ENCODE results near the gene TNIK. TPM values are rescaled to one million over a fixed set of nuclear protein-coding genes. Genes with fewer than 3 reads are reported as not detected.

Gene TNIK
- total and polyA plus RNA-seq, 10 of the 15 experiments (the other 5 are each of a cell fraction or from before 2014, with no cell fraction given), result 13.9 to 74.3 (median 48.2) TPM

- TF ChIP-seq ZNF207 (IDR thresholded peaks at IDR 0.05; ENCODE audit: borderline replicate concordance) (no peak), NFYA (IDR thresholded peaks at IDR 0.05; ENCODE audit: borderline replicate concordance, low read depth, low read length) (no peak), MEF2B (IDR thresholded peaks at IDR 0.05; ENCODE audit: partially characterized antibody, poor library complexity, severe bottlenecking) (no peak), TAF1 (IDR thresholded peaks at IDR 0.05; ENCODE audit: borderline replicate concordance, low read depth, low read length) (no peak), NBN (IDR thresholded peaks at IDR 0.05) (no peak), BRCA1 (IDR thresholded peaks at IDR 0.05; ENCODE audit: low read depth, low read length) (no peak), RCOR1 (conservative IDR thresholded peaks at IDR 0.05; ENCODE audit: low read depth, low read length) (no peak)
Observed at GRCh38 chr3:171155122-171155700, 305.0 kb downstream of the TNIK start (continued).

- Histone ChIP-seq H2AFZ (ENCODE audit: control insufficient read depth, low read depth, low read length) (no peak overlapping the region), H4K20me1 (ENCODE audit: control insufficient read depth, insufficient read depth) (no peaks in the 10 kb centered on the region), H3K9ac (ENCODE audit: control insufficient read depth, insufficient read depth, low read length) (no peak overlapping the region), H3K4me1 (ENCODE audit: control insufficient read depth, insufficient read depth, low read length) (no peaks in the 10 kb centered on the region), H3K9me3 (replicated peaks; ENCODE audit: control insufficient read depth, insufficient read depth, low read length) (no peaks in the 10 kb centered on the region), H3K79me2 (ENCODE audit: control insufficient read depth, insufficient read depth, low read length) (no peaks in the 10 kb centered on the region), H3K4me2 (ENCODE audit: control insufficient read depth, insufficient read depth) (no peak overlapping the region), H3K27me3 (replicated peaks in 1 of 2; ENCODE audit: control insufficient read depth in 2 of 2, insufficient read depth in 2 of 2, low read length in 1 of 2) (no peaks in the 10 kb centered on the region), H3K4me3 (no peak overlapping the region), H3K27ac (ENCODE audit: control insufficient read depth, insufficient read depth) (no peak overlapping the region; the same call in 1 of the 2 replicates), H3K36me3 (ENCODE audit: control insufficient read depth in 2 of 2, insufficient read depth in 2 of 2, low read length in 1 of 2) (peaks cover 12 to 65% of the 10 kb centered on the region in 2 experiments)
- in situ Hi-C loops (cut with MboI), result no loop called here
- DNase-seq (ENCODE audit: low read depth, low spot score) (no peak), FAIRE-seq (no peak), ATAC-seq (no peak)
- POLR2A ChIA-PET, result no interaction called here
- RAD21 ChIA-PET (ENCODE audit: unreplicated experiment), result interaction anchor here (1.1 to 1.6 kb wide), 2 partner anchors 189 to 416 kb away, joined by 3 to 9 read pairs; no protein-coding TSS in a partner anchor
- no TSS peak for BruUV-seq (replicated peaks)
- CTCF ChIA-PET, result interaction anchor here (0.8 to 1.9 kb wide), 2 partner anchors 310 to 415 kb away, joined by 3 to 9 read pairs; no protein-coding TSS in a partner anchor
- intact Hi-C loops (cut with micrococcal nuclease; ENCODE audit: unreplicated experiment), result no loop called here
- 77% methylated on average over 2 of the region's 2 CpGs for WGBS (ENCODE audit: insufficient coverage, insufficient replicate concordance, low lambda C conversion rate, missing lambda C conversion rate)
- TF ChIP-seq POLR2A (IDR thresholded peaks at IDR 0.05; ENCODE audit: low read depth, low read length) (no peak), SMC3 (IDR thresholded peaks at IDR 0.05; ENCODE audit: borderline replicate concordance, low read length) (no peak), HDAC6 (IDR thresholded peaks at IDR 0.05; ENCODE audit: unreplicated experiment) (no peak), GATAD2B (conservative IDR thresholded peaks at IDR 0.05; ENCODE audit: low read depth) (no peak), BACH1 (IDR thresholded peaks at IDR 0.05; ENCODE audit: borderline replicate concordance) (no peak), SREBF1 (IDR thresholded peaks at IDR 0.05; ENCODE audit: low read length) (no peak), IKZF2 (IDR thresholded peaks at IDR 0.05) (no peak), ESRRA (IDR thresholded peaks at IDR 0.05; ENCODE audit: low read length) (no peak), POU2F2 (IDR thresholded peaks at IDR 0.05; ENCODE audit: borderline replicate concordance, low read depth, low read length) (no peak), SMAD5 (IDR thresholded peaks at IDR 0.05; ENCODE audit: low read depth) (no peak), JUND (IDR thresholded peaks at IDR 0.05; ENCODE audit: low read depth, low read length) (no peak), PAX8 (IDR thresholded peaks at IDR 0.05) (no peak), RBBP5 (conservative IDR thresholded peaks at IDR 0.05) (no peak), SRF (IDR thresholded peaks at IDR 0.05; ENCODE audit: low read depth in 2 of 2, low read length in 2 of 2) (no peak), CBX5 (IDR thresholded peaks at IDR 0.05; ENCODE audit: low read depth) (no peak), SP1 (IDR thresholded peaks at IDR 0.05; ENCODE audit: low read depth, low read length) (no peak), YBX1 (IDR thresholded peaks at IDR 0.05) (no peak), USF2 (IDR thresholded peaks at IDR 0.05; ENCODE audit: borderline replicate concordance, low read depth, low read length) (no peak), NFYB (IDR thresholded peaks at IDR 0.05; ENCODE audit: insufficient read depth, low read depth, low read length) (no peak)
- SMC1A ChIA-PET (ENCODE audit: uncharacterized antibody, unreplicated experiment), result interaction anchor here (0.8 to 1.7 kb wide), 8 partner anchors 12 to 301 kb away, joined by 3 to 5 read pairs (median 4); no protein-coding TSS in a partner anchor
Observed at GRCh38 chr3:171150945-171151344, 309.3 kb downstream of the TNIK start.

Data from GM12878 (cell line).